Ovary (tissue), 3 donors: ENCODE measurements around the gene CLMN.

Experiments used
- CTCF ChIP-seq, 3 donors: fragments of 450-650 bp in 2 of 3; fragments of 200-600 bp in 1 of 3; IDR thresholded peaks; one replicate each; pipeline versions ENCODE4 v1.5.1 to v1.8.0; 2016 to 2022; ENCODE audit warnings: antibody characterized with exemption in 3 of 3, mild to moderate bottlenecking in 1 of 3
- EP300 ChIP-seq: sonication (generic); formaldehyde crosslinking; IDR thresholded peaks from one replicate; pipeline ENCODE4 v1.6.1; 2017; ENCODE audit warnings: antibody characterized with exemption
- POLR2A ChIP-seq: fragments of 450-650 bp; IDR thresholded peaks from one replicate; pipeline ENCODE4 v1.6.1; 2017; ENCODE audit warnings: antibody characterized with exemption, mild to moderate bottlenecking, moderate library complexity
- donor health status: DM: no; HTN: no; CAD: no.

- TF ChIP-seq CTCF (IDR thresholded peaks at IDR 0.05) (no peak), POLR2A (no peak), EP300 (no peak)
These were observed 76.8 kb downstream of the CLMN start for GRCh38 chr14:95242870-95243269.
